OCI-LY1 (cell line): ENCODE data around the gene ENTPD7.

Experiments
- CTCF ChIP-seq: fragments of 200-600 bp; sonication (generic), shearing (Covaris generic); IDR thresholded peaks from 2 replicates; pipeline ENCODE4 v1.5.1; 2017; ENCODE audit warnings: mild to moderate bottlenecking, antibody characterized with exemption, low read length, moderate library complexity, mixed read lengths
- EZH2 ChIP-seq: fragments of 200-600 bp; sonication (generic), shearing (Covaris generic); IDR thresholded peaks from 2 replicates; pipeline ENCODE4 v1.8.0; 2017; ENCODE audit warnings: borderline replicate concordance, mixed run types, mild to moderate bottlenecking, antibody characterized with exemption, low read length, moderate library complexity, mixed read lengths

GRCh38 chr10:99630433-99630832, 28.9 kb upstream of the ENTPD7 start:
- TF ChIP-seq CTCF (peak; percentile 43), EZH2 (no peak)
